RWPE2 (cell line): Measurements from ENCODE around the gene RGS7.

Source experiments
- ATAC-seq: fragments of 200-7000 bp; cut with Tn5 transposase; 3 replicates; pipeline ENCODE4 v1.9.1; 2021; ENCODE audit warnings: low read depth
- DNase-seq: peaks from one replicate; pipeline ENCODE4 v3.0.0-alpha.2; 2020; ENCODE audit warnings: low spot score
- H3K27ac ChIP-seq: fragments of 450-650 bp; 2 replicates; pipeline ENCODE4 v1.5.1; 2017; ENCODE audit warnings: mild to moderate bottlenecking; ENCODE audit not compliant: poor library complexity, severe bottlenecking
- H3K27me3 ChIP-seq: fragments of 250-450 bp; sonication (Bioruptor Pico); 2 replicates; pipeline ENCODE4 v1.5.1; 2021; ENCODE audit warnings: mild to moderate bottlenecking, moderate library complexity; ENCODE audit not compliant: insufficient read depth, poor library complexity, severe bottlenecking
- H3K36me3 ChIP-seq: fragments of 250-450 bp; sonication (Bioruptor Pico); 2 replicates; pipeline ENCODE4 v1.5.1; 2020; ENCODE audit warnings: low read depth, mild to moderate bottlenecking, moderate library complexity
- H3K4me1 ChIP-seq: fragments of 250-450 bp; sonication (Bioruptor Pico); 2 replicates; pipeline ENCODE4 v1.5.1; 2021; ENCODE audit warnings: mild to moderate bottlenecking, moderate library complexity; ENCODE audit not compliant: insufficient read depth, poor library complexity, severe bottlenecking
- H3K4me3 ChIP-seq: fragments of 250-450 bp; sonication (Bioruptor Pico); 2 replicates; pipeline ENCODE4 v1.5.1; 2021; ENCODE audit warnings: mild to moderate bottlenecking, moderate library complexity; ENCODE audit not compliant: severe bottlenecking
- H3K9me3 ChIP-seq: fragments of 250-450 bp; sonication (Bioruptor Pico); 2 replicates; pipeline ENCODE4 v1.5.1; 2021; ENCODE audit warnings: mild to moderate bottlenecking, moderate library complexity; ENCODE audit not compliant: severe bottlenecking
- CTCF ChIP-seq: fragments of 450-650 bp; IDR thresholded peaks from one replicate; pipeline ENCODE4 v1.5.1; 2017; ENCODE audit warnings: mild to moderate bottlenecking, moderate library complexity; ENCODE audit not compliant: poor library complexity, severe bottlenecking

RGS7 gene

DNA sequence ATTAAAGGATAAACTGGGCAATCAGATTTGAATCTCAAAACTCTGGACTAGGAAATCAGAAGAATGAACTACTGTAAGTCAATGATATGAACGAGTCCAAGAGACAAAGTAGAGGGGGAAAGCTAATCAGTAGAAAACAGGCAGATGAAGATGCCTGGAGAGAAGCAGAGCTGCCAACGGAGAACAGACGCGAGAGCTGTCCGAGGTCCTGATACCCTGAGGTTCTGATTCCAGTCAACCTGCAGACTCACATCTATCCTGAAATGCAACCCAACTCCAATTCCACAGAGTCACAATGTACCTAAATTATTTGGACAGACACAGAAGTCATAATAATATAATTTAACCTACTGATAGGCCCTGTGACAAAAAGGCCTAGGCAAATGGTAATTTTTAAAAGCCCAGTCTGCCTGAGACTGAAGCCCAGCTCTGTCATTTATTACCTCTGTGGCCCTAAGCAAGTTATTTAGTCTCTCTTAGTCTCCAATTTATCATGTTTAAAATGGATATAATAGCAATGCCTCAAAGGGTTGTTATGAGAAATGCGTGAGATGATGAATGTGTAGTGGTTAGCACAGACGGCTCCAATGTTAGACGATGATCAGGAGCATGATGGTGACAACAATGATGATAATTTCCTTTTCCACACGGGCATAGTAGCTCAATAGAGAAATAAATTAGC is 33.4 kb downstream of the RGS7 start:
- ATAC-seq (no peak), DNase-seq (no peak)
- H3K36me3 ChIP-seq, result no peaks in the 10 kb centered on the region
- H3K9me3 ChIP-seq, result no peaks in the 10 kb centered on the region
- H3K27ac ChIP-seq, result no peak overlapping the region
- no peaks in the 10 kb centered on the region for H3K4me1 ChIP-seq
- H3K27me3 ChIP-seq, result no peaks in the 10 kb centered on the region
- TF ChIP-seq CTCF, result no peak
- H3K4me3 ChIP-seq, result no peak overlapping the region

DNA sequence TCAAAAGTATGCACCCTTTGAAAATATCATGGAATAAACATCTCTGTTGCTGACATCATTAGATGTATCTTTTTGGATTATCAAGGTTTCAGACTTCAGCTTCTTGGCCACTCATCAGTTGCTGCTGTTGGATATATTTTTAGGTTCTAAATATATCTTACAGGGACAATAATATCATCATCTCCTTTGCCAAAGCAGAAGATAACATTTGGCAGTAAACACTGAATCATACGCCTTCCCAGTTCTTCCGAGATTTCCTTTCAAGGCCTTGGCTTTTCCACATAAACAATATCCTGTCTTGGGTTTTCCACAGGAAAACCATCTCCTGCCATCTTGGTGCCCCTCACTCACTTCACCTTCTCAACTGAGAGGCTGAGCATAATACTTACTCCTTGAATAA is 39.3 kb downstream of the RGS7 start:
- Histone ChIP-seq H3K27me3 (no peaks in the 10 kb centered on the region), H3K27ac (no peak overlapping the region), H3K36me3 (no peaks in the 10 kb centered on the region), H3K4me3 (no peak overlapping the region), H3K4me1 (no peaks in the 10 kb centered on the region), H3K9me3 (no peaks in the 10 kb centered on the region)
- no peak for TF ChIP-seq CTCF
- no peak for DNase-seq
- no peak for ATAC-seq

DNA sequence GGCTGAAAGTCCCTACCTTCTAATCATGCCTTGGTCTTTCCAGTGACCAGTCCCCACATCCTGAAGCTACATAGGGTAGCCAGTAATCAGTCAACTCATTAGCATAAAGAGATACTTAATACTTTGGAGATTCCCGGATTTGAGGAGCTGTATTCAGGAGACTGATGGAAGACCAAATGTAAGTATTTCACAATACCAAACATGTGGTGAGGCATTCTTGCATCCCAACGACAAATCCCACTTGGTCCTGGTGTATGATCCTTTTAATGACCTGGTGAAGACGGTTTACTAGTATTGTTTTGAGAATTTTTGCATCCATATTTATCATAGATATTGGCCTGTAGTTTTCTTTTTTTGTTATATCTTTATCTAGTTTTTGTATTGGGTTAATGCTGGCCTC is 40.6 kb downstream of the RGS7 start:
- Histone ChIP-seq H3K36me3 (no peaks in the 10 kb centered on the region), H3K4me3 (no peak overlapping the region), H3K27me3 (no peaks in the 10 kb centered on the region), H3K27ac (no peak overlapping the region), H3K4me1 (no peaks in the 10 kb centered on the region), H3K9me3 (no peaks in the 10 kb centered on the region)
- DNase-seq (no peak), ATAC-seq (no peak)
- no peak for TF ChIP-seq CTCF

DNA sequence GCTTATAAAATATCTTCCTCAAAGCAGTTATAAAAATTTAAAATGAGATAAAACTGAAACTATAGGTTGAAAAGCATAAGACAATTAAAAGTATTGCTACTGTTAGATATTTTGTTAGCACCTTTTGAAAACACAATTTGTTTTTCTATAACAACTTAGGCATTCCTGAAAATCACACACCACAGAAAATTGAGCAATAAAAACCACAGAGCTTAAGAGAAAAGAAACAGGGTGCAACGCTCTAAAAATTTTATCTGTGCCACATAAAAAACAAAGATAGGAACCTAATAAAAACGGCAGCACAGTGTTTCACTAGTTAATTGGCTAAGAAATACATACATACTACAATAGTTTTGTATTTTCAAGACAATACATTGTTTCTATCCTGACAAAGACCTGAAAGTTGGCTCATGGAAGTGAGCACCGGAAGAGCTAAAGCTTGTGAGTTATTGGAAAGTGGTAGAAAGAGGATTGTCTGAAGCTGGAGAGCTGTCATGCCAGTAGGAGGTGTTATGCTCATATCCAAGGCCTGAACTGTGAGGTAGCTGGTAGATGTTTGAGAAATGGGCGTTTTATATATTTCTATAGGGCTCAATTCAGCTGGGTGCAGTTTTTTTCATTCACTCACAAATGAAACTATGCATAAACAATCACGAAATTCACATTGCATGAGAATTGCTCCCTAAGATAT is 45.8 kb downstream of the RGS7 start:
- H3K27me3 ChIP-seq, result no peaks in the 10 kb centered on the region
- H3K4me3 ChIP-seq, result no peak overlapping the region
- peak overlapping the region; percentile 52 for H3K27ac ChIP-seq
- no peaks in the 10 kb centered on the region for H3K9me3 ChIP-seq
- H3K4me1 ChIP-seq, result peaks cover 14% of the 10 kb centered on the region
- DNase-seq, result no peak
- H3K36me3 ChIP-seq, result no peaks in the 10 kb centered on the region
- no peak for TF ChIP-seq CTCF
- no peak for ATAC-seq

- ATAC-seq (peak; percentile 96), DNase-seq (no peak)
- TF ChIP-seq CTCF, result no peak
- Histone ChIP-seq H3K27me3 (no peaks in the 10 kb centered on the region), H3K27ac (peak overlapping the region; percentile 52), H3K4me3 (no peak overlapping the region), H3K9me3 (no peaks in the 10 kb centered on the region), H3K36me3 (no peaks in the 10 kb centered on the region), H3K4me1 (peaks cover 14% of the 10 kb centered on the region)
Observed at GRCh38 chr1:241310451-241310850, 46.6 kb downstream of the RGS7 start.
